GM23338 (cell line): Measurements from ENCODE around the gene AHNAK2.

Experiments used
- CTCF ChIP-seq, 2 experiments: fragments of 200-600 bp in 1 of 2; sonication (generic) in 1 of 2; conservative IDR thresholded peaks; 2 replicates each; pipeline versions ENCODE4 v1.5.1 to v1.6.1; 2016 to 2017; ENCODE audit warnings: antibody characterized with exemption in 2 of 2, low read depth in 2 of 2, mild to moderate bottlenecking in 2 of 2, moderate library complexity in 1 of 2
- ETS1 ChIP-seq: IDR thresholded peaks from 2 replicates; pipeline ENCODE4 v1.6.1; 2016; ENCODE audit warnings: antibody characterized with exemption
- EZH2 ChIP-seq: fragments of 200-600 bp; sonication (generic); IDR thresholded peaks from one replicate; pipeline ENCODE4 v1.8.0; 2017; ENCODE audit warnings: antibody characterized with exemption, mild to moderate bottlenecking, low read depth; ENCODE audit not compliant: unreplicated experiment
- JUNB ChIP-seq: IDR thresholded peaks from one replicate; pipeline ENCODE4 v1.6.1; 2016; ENCODE audit warnings: antibody characterized with exemption; ENCODE audit not compliant: unreplicated experiment
- POLR2AphosphoS5 ChIP-seq: IDR thresholded peaks from 2 replicates; pipeline ENCODE4 v1.6.1; 2016; ENCODE audit warnings: antibody characterized with exemption, low read depth
- REST ChIP-seq: IDR thresholded peaks from one replicate; pipeline ENCODE4 v1.6.1; 2018; ENCODE audit warnings: antibody characterized with exemption; ENCODE audit not compliant: unreplicated experiment

GRCh38 chr14:104998801-104999200 lies 20.6 kb upstream of the AHNAK2 start:
- TF ChIP-seq CTCF (conservative IDR thresholded peaks at IDR 0.05; ENCODE audit: low read depth in 2 of 2) = no peak
- no peak for TF ChIP-seq ETS1
- TF ChIP-seq REST = no peak
- no peak for TF ChIP-seq POLR2AphosphoS5
- TF ChIP-seq JUNB = no peak
- no peak for TF ChIP-seq EZH2
